Jurkat, Clone E6-1 (cell line): ENCODE results near the gene NCOR1.
"Not testable (repeated sequence)": the region's sequence is repeated elsewhere in the genome, so short reads cannot be mapped to it uniquely, and the experiment has no call there.

Experiments used
- DNase-seq: peaks from one replicate; pipeline ENCODE4 v3.0.0-alpha.2; 2011; ENCODE audit warnings: low read depth, low spot score
- H3K4me3 ChIP-seq: 2 replicates; pipeline ENCODE4 v1.5.1; 2011; ENCODE audit warnings: mild to moderate bottlenecking, low read length, control low read depth, moderate library complexity

The NCOR1 gene

GRCh38 chr17:16166766-16167165 lies 48.6 kb downstream of the NCOR1 start:
- H3K4me3 ChIP-seq, DNase-seq: not testable (repeated sequence)

- no peak for DNase-seq
- no peak overlapping the region for H3K4me3 ChIP-seq
Observed at GRCh38 chr17:16158714-16159113, 56.6 kb downstream of the NCOR1 start.

GRCh38 chr17:16155536-16155935 lies 59.8 kb downstream of the NCOR1 start:
- no peak for DNase-seq
- no peak overlapping the region for H3K4me3 ChIP-seq

GRCh38 chr17:16152326-16152725 lies 63.0 kb downstream of the NCOR1 start:
- not testable (repeated sequence) for H3K4me3 ChIP-seq, DNase-seq

GRCh38 chr17:16150251-16150856 lies 65.0 kb downstream of the NCOR1 start:
- no peak overlapping the region for H3K4me3 ChIP-seq
- DNase-seq = no peak

- H3K4me3 ChIP-seq = no peak overlapping the region
- no peak for DNase-seq
Observed at GRCh38 chr17:16148596-16148995, 66.7 kb downstream of the NCOR1 start.

- not testable (repeated sequence) for H3K4me3 ChIP-seq, DNase-seq
Observed at GRCh38 chr17:16145319-16145890, 69.9 kb downstream of the NCOR1 start.

- DNase-seq = no peak
- no peak overlapping the region for H3K4me3 ChIP-seq
Observed at GRCh38 chr17:16141685-16142084, 73.6 kb downstream of the NCOR1 start.

- DNase-seq = no peak
- no peak overlapping the region for H3K4me3 ChIP-seq
Observed at GRCh38 chr17:16140854-16141253, 74.5 kb downstream of the NCOR1 start.

GRCh38 chr17:16135461-16135860 lies 79.9 kb downstream of the NCOR1 start:
- no peak overlapping the region for H3K4me3 ChIP-seq
- no peak for DNase-seq

- no peak overlapping the region for H3K4me3 ChIP-seq
- DNase-seq = no peak
Observed at GRCh38 chr17:16131593-16131992, 83.7 kb downstream of the NCOR1 start.

GRCh38 chr17:16129441-16130205 lies 85.7 kb downstream of the NCOR1 start:
- no peak overlapping the region for H3K4me3 ChIP-seq
- DNase-seq = no peak

GRCh38 chr17:16123531-16123930 lies 91.8 kb downstream of the NCOR1 start:
- H3K4me3 ChIP-seq = no peak overlapping the region
- DNase-seq = no peak

GRCh38 chr17:16122697-16123434 lies 92.5 kb downstream of the NCOR1 start:
- no peak for DNase-seq
- H3K4me3 ChIP-seq = no peak overlapping the region

- DNase-seq = no peak
Observed at GRCh38 chr17:16121915-16122314, 93.4 kb downstream of the NCOR1 start.

GRCh38 chr17:16120937-16121336 lies 94.4 kb downstream of the NCOR1 start:
- DNase-seq = no peak
- H3K4me3 ChIP-seq = no peak overlapping the region

More at GRCh38 chr17:16121915-16122314, 93.4 kb downstream of the NCOR1 start:
- H3K4me3 ChIP-seq = no peak overlapping the region

GRCh38 chr17:16117149-16117548 lies 98.2 kb downstream of the NCOR1 start:
- H3K4me3 ChIP-seq = no peak overlapping the region
- DNase-seq = no peak

GRCh38 chr17:16115077-16115698 lies 100.1 kb downstream of the NCOR1 start:
- H3K4me3 ChIP-seq, DNase-seq: not testable (repeated sequence)

- no peak overlapping the region for H3K4me3 ChIP-seq
- DNase-seq = no peak
Observed at GRCh38 chr17:16108871-16109270, 106.5 kb downstream of the NCOR1 start.
